Measurements from ENCODE around the gene ATP6AP2.
A peak's percentile ranks its signal among the peaks of the same experiment; 100 is the strongest.
"Not testable (repeated sequence)": the region's sequence is repeated elsewhere in the genome, so short reads cannot be mapped to it uniquely, and the experiment has no call there.

Gene ATP6AP2

DNA sequence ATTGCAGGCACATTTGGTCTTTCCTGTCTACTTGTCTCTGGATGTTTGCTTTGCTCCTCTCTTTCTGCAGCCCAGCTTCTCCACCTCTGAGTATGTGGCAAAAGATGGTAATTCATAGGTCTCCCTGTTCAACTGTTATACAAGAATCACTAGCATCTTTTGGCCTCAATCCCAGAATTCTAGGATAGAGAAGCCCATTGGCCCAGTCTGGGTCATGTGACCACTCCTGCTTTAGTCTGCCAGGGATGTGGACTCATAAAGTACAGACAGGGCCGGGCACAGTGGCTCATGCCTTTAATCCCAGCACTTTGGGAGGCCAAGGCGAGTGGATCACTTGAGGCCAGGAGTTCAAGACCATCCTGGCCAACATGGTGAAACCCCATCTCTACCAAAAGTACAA, 5.4 kb upstream of the ATP6AP2 start:
- DNase-seq (ENCODE audit: low spot score) = peak; percentile 10

DNA sequence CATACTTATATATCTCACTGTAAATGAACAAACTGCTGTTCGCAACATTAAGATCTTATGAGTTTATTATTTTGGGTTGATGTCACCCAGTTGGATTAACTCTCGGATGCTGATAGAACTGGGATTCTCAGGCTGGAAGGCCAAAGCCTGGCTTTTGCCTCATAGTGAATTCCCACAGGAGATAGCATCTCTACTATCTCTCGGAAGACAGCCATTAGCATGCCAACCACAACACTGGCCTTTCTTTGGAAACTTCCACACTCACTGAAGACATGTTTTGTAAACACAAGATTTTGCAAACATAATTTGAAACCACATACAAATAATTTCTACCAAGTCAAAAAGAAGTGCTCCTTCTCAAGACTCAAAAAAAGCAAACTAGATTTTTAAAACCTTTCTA, 4.5 kb upstream of the ATP6AP2 start:
- DNase-seq (ENCODE audit: low spot score) = no peak

DNA sequence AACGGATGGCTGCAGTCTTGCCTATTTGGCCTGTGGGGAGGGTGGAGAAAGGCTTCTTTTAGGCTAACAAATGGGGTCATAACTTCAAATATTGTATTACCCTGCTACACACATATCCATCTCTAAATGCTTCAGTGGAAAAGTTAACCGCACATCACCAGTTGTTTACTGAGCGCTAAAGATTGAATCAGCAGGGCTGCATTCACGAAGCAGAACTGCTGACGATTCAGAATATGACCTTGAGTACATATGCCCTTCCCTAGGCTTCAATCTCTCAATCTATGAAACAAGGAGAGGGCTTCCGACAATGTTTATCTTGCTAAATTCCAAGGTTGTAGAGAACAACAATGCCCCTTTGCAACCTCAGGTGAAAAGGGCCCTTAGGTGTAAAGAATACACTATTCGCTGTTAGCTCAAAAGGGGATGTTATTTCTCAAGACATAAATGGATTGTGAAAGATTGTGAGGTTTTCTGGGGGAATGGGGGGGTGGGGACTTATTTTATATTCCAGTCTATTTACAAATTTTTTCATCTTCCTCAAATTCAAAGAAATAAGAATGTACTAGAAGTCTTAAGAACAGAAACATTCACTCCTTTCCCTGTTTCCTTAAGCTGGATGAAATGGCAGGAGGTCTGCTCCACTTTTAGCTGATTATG, 2.6 kb upstream of the ATP6AP2 start:
- no peak for DNase-seq (ENCODE audit: low spot score)

DNA sequence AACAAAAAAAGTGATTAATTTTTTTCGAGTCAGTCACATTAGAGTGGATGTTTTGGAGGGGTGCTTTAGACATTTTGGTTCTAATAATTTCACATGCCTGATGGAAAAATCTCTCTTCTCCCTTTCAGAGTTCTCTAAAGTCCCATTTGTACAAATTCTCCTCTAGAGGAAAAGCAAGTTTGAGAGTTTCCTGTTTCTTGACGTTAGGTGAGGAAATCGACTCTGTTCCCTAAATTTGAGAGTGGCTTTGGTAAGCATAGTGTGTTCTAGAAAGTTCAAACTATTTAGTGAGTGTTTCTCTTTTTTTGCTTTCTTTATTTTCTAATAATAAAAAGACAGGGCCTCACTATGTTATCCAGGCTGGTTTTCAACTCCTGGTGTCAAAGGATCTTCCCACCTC, 1.6 kb upstream of the ATP6AP2 start:
- no peak for DNase-seq (ENCODE audit: low spot score)

DNA sequence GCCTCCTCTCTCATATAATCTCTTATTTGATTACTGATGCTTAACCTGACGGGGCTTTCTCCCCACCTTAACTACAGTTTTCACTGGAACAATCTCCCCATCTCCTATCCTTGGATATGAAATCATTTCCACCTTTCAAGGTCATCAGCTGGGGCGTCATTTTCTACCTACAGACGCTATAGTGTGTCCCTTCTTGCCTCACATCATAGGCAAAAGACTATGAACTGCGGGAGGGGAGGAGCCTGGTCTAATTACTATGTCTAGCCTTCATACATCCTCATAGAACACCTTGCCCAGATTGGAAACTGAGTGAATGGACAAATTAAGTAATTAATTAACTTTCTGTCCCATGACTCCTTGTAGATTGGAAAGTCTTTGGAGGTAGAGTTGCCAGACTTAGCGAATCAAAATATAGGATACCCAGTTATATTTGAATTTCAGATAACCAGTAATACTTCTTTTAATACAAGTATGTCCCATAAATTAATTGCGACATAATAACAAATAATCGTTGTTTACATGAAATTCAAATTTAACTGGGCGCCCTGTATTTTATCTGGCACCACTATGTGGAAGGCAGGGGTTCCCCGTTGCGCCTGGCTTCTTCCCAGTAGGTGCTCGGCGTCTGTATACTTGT, 752 bp upstream of the ATP6AP2 start:
- no peak for DNase-seq (ENCODE audit: low spot score)

DNA sequence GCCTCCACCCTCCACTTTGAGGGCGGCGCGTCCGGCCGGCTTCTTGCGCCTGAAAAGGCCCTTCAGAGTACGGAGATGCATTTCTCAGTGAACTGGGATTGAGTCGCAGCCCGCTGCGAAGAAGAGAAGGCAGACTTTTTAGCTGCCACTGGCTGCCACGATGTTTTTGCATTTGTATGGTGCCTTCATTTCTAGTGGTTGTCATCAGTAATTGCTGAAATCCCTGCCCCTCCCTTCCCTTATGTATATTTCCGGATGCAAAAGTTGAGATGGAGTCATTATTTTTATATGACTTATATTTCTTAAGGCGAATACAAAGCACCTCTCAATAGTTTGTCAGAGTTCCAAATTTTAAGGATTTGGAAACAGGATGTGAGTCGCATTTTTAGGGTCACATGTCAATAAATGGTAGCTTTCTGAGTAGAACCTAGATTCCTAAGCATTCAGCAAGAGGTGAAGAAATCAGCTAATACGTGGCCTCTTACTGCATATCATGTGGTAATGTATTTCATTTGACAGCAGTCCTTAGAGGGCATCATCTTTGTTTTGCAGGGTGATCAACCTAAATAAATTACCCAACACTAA, 658 bp downstream of the ATP6AP2 start:
- peak; percentile 1 for DNase-seq (ENCODE audit: low spot score)

DNA sequence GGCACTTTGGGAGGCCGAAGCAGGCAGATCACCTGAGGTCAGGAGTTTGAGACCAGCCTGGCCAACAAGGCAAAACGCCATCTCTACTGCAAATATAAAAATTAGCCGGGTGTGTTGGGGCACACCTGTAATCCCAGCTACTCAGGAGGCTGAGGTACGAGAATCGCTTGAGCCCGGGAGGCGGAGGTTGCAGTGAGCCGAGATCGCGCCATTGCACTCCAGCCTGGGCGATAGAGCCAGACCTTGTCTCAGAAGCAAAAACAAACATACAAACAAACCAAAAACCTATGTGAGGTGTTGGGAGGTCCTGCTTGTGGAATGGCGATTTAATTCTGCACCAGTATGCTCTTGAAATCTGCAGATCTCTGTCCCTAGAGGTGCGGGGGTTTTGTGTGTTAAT, 1.4 kb downstream of the ATP6AP2 start:
- not testable (repeated sequence) for DNase-seq (ENCODE audit: low spot score)

DNA sequence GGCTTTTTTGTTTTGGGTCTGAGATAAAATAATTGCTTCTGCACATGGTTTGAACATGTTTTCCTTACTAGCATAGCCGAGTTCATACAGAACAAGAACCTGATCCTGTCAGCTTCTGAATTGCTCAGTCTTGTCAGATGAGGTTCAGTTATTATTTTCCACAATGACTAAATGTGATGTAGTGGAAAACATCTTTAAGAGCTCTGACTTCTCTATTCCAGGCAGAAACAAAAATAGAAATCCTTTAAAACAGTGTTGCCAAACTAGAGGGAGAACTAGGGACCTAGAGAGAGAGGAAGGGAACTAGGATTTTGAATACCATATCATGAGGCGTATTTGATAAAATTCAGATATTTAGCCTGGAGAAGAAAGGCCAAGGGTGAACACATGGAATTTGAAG, 2.0 kb downstream of the ATP6AP2 start:
- no peak for DNase-seq (ENCODE audit: low spot score)

DNA sequence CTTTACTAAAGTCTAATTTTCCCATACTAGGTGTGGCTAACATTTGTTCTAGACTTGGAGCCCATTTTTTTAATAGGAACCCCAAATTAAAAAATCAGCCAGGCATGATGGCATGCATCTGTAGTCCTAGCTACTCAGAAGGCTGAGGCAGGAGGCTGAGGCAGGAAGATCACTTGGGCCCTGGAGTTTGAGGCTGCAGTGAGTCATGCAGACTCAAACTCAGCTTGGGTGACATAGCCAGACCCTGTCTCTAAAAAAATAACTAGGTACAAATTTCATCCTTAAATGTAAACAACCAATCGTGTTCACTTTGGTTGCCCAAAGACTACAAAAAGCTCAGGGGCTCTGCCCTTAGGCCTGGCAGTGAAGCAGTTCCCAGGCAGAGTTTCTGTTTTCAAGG, 6.9 kb downstream of the ATP6AP2 start:
- DNase-seq (ENCODE audit: low spot score) = not testable (repeated sequence)

DNA sequence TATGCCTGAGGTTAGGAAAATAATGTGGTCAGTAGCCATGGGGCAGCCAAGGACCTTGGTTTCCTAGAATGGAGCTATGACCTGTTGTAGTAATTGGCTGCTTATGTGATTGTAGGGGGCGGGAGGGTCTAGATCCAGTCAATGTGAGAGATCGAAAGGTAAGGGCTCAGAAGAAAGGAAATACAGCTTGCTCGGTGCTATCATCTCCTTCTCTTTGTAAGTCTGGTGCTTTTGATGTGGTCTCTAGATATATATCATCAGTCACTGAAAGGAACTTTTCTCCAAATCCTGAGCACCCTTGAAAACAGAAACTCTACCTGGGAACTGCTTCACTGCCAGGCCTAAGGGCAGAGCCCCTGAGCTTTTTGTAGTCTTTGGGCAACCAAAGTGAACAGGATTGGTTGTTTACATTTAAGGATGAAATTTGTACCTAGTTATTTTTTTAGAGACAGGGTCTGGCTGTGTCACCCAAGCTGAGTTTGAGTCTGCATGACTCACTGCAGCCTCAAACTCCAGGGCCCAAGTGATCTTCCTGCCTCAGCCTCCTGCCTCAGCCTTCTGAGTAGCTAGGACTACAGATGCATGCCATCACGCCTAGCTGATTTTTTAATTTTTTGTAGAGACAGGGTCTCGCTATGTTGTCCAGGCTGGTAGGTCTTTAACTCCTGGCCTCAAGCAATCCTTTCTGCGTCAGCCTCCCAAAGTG, 9.0 kb downstream of the ATP6AP2 start:
- not testable (repeated sequence) for DNase-seq (ENCODE audit: low spot score)

DNA sequence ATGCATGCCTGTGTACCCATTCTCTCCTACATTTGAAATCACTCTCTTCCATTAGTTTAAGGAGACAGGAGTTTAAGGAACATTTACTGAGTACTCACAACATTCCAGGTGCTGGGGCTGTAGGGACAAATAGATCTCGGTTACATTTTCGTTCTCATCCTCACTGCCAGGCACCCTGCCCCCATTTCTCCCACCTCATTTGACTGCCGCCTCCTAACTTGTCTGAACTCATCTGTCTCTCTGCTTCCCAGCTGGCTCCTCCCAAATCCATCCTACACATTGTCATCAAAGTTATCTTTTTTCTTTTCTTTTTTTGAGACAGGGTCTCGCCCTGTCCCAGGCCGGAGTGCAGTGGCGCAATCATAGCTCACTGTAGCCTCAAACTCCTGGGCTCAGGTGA, 22.7 kb downstream of the ATP6AP2 start:
- DNase-seq (ENCODE audit: low spot score) = peak; percentile 4

DNA sequence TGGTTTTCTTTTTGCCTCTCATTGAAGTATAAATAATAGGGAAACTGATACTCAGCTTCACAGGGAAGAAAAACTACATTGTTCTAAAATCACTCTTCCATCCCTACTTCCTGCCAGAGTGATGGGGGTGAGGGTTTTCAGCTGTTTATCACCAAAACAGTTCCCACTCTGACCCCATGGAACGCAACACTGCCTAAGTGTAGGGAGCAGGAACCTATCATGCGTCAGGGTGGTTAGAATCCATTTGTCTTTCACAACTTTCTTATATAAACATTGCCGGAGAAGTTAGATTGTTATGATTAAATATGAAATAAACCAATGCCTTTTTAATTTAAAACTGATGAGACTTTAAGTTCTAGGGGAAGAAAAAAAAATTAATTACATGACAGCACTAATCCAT, 26.6 kb downstream of the ATP6AP2 start:
- no peak for DNase-seq (ENCODE audit: low spot score)

DNA sequence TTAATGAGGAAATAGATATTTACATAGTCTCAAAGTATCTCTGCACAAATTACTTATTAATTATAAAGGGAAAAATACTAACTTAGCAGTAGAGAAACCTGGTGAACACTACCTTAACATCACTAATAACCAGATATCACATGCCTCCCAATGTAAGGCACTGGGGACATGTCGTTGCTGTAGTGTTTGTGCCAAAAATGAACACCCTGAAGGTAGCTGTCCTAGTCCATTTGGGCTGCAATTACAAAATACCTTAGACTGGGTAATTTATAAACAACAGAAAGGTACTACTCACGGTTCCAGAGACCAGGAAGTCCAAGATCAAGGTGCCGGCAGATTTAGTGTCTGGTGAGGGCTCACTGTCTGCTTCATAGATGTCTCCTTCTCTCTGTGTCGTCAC, 31.7 kb downstream of the ATP6AP2 start:
- DNase-seq (ENCODE audit: low spot score) = no peak

DNA sequence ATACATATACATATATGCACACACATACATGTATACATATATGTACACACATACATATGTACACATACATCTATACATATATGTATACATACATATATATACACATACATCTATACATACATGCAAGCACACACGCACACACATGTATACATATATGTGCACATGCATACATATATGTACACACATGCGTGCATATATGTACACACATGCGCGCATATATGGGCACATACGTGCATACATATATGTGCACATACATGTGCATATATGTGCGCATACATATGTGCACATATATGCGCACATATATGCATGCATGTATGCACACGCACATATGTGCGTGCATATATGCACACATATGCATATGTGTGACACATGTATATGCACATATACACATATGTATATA, 35.2 kb downstream of the ATP6AP2 start:
- no peak for DNase-seq (ENCODE audit: low spot score)

DNA sequence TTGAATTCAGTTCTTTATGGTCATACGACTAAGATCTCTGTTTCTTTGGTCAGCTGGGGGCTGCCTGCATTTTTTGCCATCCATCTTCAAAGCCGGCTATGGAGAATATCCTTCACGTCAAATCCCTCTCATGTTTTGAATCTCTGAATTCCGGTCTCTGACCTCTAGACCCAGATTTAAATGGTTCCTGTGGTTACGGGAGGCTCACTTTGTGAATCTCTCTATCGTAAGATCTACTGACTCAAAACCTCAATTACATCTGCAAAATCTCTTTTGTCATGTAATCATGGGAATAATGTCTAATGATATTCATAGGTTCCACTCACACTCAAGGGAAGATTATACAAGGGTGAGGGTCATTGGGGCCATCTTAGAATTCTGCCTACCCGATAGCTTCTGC, 36.8 kb downstream of the ATP6AP2 start:
- DNase-seq (ENCODE audit: low spot score) = no peak

DNA sequence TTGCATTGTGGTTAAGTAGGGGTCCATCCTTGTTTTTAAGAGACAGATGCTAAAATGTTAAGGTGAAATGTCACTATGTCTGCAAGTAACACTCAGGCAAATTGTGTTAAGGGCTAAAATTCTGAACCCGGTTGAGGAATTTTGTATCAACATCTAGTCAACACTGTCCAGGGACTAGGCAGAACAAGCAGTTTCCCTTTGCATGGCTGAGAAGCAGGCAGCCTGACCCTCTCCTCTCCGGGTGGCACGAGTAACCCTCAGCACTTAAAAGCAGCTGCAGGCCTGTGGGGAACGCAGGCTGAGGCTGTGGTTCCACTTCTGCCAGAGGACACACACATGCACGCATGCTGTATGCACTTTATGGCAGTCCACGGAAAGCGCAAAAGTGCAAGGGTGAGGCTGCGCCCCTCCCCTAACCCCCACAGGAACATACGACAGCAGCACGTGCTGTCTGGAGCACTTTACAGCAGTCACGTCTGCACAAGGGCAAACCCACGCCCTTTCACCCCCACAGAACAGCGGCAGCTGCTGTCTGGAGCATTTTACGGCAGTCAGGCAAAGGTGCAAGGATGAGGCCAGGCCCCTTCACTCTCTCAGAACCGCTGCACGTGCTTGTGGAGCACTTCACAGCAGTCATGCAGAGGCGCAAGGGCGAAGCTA, 41.8 kb downstream of the ATP6AP2 start:
- no peak for DNase-seq (ENCODE audit: low spot score)

DNA sequence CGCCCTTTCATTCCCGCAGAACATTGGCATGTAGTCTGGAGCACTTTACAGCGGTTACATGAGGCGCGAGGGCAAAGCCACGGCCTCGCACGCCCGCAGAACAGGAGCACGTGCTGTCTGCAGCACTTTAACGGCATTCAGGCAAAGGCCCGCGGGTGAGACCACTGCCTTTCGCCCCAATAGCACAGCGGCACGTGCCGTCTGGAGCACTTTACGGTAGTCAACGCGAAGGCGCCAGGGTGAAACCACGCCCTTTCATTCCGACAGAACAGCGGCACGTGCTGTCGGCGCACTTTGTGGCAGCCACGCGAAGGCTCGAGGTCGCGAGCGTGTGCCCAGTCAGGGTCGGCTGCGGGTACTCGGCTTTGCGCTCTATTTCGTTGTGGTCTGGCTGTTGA, 42.4 kb downstream of the ATP6AP2 start, which contains the start of gene MPC1L:
MPC1L (plus strand) TSS at position 290 of the 398 bp plus-strand sequence. CDS start 138 bp downstream, outside the sequence.
- no peak for DNase-seq (ENCODE audit: low spot score)

DNA sequence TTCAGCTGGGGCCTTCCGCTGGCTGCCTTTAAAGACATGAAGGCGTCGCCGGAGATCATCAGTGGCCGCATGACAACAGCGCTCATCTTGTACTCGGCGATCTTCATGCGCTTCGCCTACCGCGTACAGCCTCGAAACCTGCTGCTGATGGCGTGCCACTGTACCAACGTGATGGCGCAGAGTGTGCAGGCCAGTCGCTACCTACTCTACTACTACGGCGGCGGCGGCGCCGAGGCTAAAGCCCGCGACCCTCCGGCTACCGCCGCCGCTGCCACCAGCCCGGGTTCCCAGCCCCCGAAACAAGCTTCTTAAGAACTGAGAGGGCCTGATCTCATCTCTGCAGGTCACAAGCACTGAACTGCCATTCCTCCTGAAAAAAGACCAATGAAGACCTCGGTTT, 42.9 kb downstream of the ATP6AP2 start:
- DNase-seq (ENCODE audit: low spot score) = no peak

DNA sequence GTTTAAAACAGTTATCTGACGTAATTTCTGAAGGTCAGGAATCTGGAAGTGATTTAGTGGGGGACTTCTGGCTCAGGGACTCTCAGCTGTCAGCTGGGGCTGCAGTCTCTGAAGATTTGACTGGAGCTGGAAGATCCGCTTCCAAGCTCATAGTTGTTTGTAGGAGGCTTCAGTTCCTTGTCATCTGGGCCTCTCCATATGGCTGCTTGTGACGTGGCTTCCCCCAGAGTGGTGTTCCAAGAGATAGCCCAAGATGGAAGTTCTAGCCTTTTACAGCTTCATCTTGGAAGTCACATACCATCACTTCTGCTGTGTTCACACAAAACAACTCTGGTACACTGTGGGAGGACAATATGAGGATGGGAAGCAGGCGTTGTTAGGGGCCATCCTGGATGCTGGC, 44.5 kb downstream of the ATP6AP2 start:
- peak; percentile 12 for DNase-seq (ENCODE audit: low spot score)

DNA sequence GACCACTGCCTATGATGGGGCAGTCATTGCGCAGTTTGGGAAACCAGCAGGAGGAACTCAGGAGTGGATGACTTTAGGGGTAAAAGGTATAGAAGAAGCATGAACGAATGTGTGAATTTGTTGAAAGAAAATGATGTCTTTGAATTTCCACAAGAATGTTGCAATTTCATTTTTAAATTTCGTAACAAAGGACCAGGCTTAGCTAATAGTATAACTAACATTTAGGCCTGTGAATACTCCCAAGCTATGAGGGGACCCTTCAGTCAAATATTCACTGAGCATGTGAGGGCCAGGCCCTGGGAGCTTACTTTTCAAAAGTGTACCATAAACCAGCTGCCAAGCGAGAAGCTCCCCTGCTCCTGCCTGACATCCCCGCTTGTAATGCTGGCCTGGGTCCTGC, 47.7 kb downstream of the ATP6AP2 start:
- DNase-seq (ENCODE audit: low spot score) = no peak

DNA sequence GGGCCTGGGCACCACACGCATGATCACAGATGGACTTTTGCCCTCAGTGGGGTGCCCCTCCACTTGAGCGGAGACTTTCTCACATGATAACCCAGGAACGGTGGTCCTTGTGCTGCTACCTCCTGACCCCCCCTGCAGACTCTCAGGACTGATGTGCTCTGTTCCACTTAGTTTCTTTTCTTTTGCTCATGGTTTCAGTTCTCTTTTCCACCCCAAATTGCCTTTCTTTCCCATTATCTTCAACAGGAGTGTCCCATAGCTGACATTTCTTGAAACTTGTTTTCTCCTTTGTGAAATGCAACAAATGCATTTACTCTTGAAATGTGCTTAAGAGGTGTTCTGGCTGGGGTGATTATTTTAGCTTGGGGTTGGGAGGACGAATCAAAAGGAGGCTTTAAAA, 51.4 kb downstream of the ATP6AP2 start:
- DNase-seq (ENCODE audit: low spot score) = no peak

DNA sequence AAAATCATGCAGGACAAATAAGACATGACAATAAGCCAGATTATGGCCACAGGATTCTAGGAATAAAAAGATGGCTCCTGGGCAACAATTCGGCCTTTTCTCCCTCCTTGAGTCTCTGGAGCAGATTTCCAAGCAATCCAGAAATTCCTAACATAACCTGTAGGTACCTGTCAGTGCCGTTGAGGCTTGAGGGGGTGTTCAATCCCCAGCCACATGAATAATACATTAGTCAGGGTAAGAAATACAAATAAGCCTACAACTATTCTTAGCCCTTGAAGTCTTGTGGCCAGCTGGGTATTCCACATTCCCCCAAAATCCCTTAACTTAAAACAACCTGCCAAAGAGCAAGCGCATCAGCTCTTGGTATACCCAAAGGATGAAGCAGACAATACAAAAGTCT, 56.9 kb downstream of the ATP6AP2 start:
- no peak for DNase-seq (ENCODE audit: low spot score)
